NT2/D1 (cell line): Measurements from ENCODE around the gene FSHR.

Experiments
- DNase-seq: peaks from one replicate; pipeline ENCODE4 v3.0.0-alpha.2; 2011; ENCODE audit warnings: low read depth, low spot score
- H3K27me3 ChIP-seq: 2 replicates; pipeline ENCODE4 v1.6.0; 2011; ENCODE audit warnings: mild to moderate bottlenecking; ENCODE audit not compliant: insufficient read length, insufficient read depth
- H3K36me3 ChIP-seq: 2 replicates; pipeline ENCODE4 v1.6.1; 2011; ENCODE audit warnings: mild to moderate bottlenecking, low read length, mixed read lengths; ENCODE audit not compliant: insufficient read depth, insufficient read length
- H3K4me1 ChIP-seq: 2 replicates; pipeline ENCODE4 v1.5.1; 2011; ENCODE audit not compliant: insufficient read depth, insufficient read length
- H3K4me3 ChIP-seq: 2 replicates; pipeline ENCODE4 v1.5.1; 2011; ENCODE audit warnings: low read depth; ENCODE audit not compliant: insufficient read length
- H3K9ac ChIP-seq: 2 replicates; pipeline ENCODE4 v1.6.0; 2011; ENCODE audit warnings: low read depth; ENCODE audit not compliant: insufficient read length
- H3K9me3 ChIP-seq: 2 replicates; pipeline ENCODE4 v1.5.1; 2011; ENCODE audit warnings: mild to moderate bottlenecking, low read length; ENCODE audit not compliant: insufficient read depth
- SUZ12 ChIP-seq: IDR thresholded peaks from 2 replicates; pipeline ENCODE4 v1.6.1; 2011; ENCODE audit not compliant: insufficient read length, insufficient read depth; ENCODE audit errors: extremely low read depth
- YY1 ChIP-seq: IDR thresholded peaks from 2 replicates; pipeline ENCODE4 v1.6.1; 2011; ENCODE audit not compliant: insufficient read length, insufficient read depth
- ZNF274 ChIP-seq: IDR thresholded peaks from 2 replicates; pipeline ENCODE4 v1.6.1; 2011; ENCODE audit warnings: mild to moderate bottlenecking, low read depth, low read length

FSHR gene

DNA sequence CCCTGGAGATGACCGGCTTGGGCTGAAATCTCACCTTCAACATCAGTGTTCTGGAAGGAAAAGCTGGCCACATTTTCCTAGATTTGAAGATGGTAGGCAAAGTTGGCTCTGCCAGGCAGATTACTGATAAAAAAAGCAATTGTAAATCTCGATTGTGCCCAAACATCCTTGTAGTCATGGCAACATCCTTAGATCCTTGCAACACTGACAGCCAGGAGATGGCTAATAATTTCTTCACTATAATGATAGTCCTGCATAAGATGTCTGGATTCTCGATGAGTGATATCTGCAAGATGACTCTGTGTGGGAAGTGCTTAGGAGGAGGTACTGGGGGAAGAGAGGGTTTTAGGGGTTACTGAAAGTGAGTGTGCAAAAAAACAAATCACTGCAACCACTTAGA, 149.1 kb downstream of the FSHR start:
- H3K9ac ChIP-seq = no peak overlapping the region
- no peaks in the 10 kb centered on the region for H3K27me3 ChIP-seq
- H3K9me3 ChIP-seq = no peaks in the 10 kb centered on the region
- no peak overlapping the region for H3K4me3 ChIP-seq
- TF ChIP-seq YY1 (no peak), SUZ12 (no peak), ZNF274 (no peak)
- DNase-seq = no peak
- no peaks in the 10 kb centered on the region for H3K4me1 ChIP-seq
- no peaks in the 10 kb centered on the region for H3K36me3 ChIP-seq

DNA sequence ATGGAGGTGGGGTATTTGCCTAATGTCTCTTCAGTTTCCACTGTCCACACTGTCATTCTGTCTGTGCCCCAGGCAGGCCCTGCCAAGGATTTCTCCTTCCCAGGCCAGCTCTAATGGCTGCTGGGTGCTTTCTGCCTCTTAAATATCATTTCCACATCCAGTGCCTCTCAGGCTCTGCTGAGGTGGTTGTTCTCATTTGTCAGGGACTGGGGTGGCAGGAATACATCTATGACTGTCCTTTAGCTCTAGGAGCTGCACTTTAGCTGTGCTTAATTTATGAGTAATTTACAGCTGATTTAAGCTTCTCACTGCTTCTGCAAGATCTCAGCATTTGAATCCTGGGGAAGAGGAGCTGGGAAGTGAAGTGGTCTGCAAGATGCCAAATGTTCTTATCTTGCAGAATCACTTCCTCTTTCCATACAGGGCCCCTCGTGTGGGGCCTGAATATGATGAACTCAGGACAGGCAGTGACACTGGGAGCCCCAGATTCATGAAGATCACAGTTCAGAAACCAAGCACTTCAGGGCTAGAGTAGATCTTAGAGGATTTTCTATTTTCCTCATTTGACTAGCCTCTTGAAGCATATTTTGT, 150.2 kb downstream of the FSHR start:
- H3K4me3 ChIP-seq = no peak overlapping the region
- H3K9ac ChIP-seq = no peak overlapping the region
- no peak for TF ChIP-seq SUZ12
- TF ChIP-seq YY1 = no peak
- no peak for TF ChIP-seq ZNF274
- H3K9me3 ChIP-seq = no peaks in the 10 kb centered on the region
- no peaks in the 10 kb centered on the region for H3K4me1 ChIP-seq
- H3K36me3 ChIP-seq = no peaks in the 10 kb centered on the region
- no peaks in the 10 kb centered on the region for H3K27me3 ChIP-seq
- no peak for DNase-seq

DNA sequence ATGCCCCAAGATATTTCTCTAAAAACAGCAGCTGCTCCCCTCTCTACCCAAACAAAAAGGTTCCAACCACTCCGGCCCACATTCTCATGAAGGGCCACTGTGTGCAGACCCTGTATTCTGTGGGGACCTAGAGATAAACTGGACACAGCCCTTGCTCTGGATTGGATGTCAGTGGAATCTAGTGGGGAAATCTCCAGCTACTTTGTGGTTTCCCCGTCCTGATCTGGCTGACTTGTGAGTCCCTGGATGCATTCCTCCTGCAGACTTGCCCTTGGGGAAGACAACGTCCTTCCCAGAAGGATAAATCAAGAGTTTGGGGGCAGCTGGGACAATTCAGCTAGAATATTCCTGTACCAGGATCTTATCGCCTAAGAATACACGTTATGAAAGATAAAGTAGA, 151.1 kb downstream of the FSHR start:
- TF ChIP-seq SUZ12 (no peak), YY1 (no peak), ZNF274 (no peak)
- Histone ChIP-seq H3K9me3 (no peaks in the 10 kb centered on the region), H3K9ac (no peak overlapping the region), H3K4me3 (no peak overlapping the region), H3K4me1 (no peaks in the 10 kb centered on the region), H3K36me3 (no peaks in the 10 kb centered on the region), H3K27me3 (no peaks in the 10 kb centered on the region)
- DNase-seq = no peak

DNA sequence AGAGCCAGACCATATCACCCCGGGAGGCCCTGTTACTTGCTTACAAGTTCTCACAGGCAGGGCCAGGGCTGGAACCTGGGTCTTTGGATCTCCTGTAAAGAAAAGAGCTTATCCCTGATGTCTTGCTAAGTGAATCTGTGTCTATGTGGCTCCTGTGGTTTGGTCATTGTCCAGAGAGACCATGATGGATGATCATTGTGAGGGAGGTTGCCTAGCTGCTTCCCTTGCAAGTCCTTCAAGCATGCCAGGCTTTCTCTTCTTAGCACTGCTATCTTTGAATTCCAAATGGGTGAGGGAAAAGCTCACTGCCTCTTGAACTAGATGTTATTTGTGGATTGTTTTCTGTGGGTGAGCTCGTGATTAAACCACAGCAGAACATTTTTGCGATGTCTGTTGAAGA, 151.6 kb downstream of the FSHR start:
- Histone ChIP-seq H3K9ac (no peak overlapping the region), H3K9me3 (no peaks in the 10 kb centered on the region), H3K4me1 (no peaks in the 10 kb centered on the region), H3K4me3 (no peak overlapping the region), H3K27me3 (no peaks in the 10 kb centered on the region), H3K36me3 (no peaks in the 10 kb centered on the region)
- DNase-seq = no peak
- no peak for TF ChIP-seq SUZ12
- TF ChIP-seq YY1 = no peak
- no peak for TF ChIP-seq ZNF274

DNA sequence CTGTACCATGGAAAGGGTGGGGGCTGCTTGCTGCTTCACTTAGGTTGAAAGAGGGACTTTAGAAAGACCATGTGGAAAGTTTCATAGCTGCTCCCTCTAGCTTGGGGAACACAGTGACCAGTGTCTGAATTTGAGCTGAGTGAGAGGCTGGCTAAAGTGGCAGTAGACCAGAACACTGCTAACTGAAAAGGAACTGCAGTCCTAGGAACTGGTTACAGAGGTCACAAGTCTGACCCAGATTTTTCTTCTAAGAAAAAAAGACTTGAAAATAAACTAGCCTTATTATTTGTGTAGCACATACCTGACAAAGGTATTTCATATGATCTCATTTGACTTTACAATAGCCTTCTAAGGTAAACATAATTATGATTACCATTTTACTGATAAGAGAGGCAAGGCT, 153.6 kb downstream of the FSHR start:
- Histone ChIP-seq H3K9ac (no peak overlapping the region), H3K36me3 (no peaks in the 10 kb centered on the region), H3K4me3 (no peak overlapping the region), H3K9me3 (no peaks in the 10 kb centered on the region), H3K27me3 (no peaks in the 10 kb centered on the region), H3K4me1 (no peaks in the 10 kb centered on the region)
- DNase-seq = no peak
- TF ChIP-seq YY1 (no peak), SUZ12 (no peak), ZNF274 (no peak)

DNA sequence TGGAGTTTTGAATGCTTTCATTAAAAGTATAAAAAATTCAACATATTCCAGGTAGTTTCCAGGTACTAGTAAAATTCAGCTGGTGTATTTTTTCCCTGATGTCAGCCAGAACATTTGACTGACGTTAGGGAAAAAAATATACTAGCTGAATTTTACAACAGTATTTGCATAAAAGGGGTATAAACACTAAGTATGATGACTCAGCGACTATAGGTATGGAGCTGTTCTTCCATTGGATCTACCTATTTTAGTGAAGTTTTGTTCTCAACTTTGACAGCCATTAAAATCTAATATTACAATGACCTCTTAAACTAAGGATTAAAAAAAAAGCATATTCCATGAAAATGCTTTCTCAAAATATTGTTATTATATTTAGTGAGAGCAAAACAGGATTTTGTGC, 155.9 kb downstream of the FSHR start:
- Histone ChIP-seq H3K9me3 (no peaks in the 10 kb centered on the region), H3K4me1 (no peaks in the 10 kb centered on the region), H3K4me3 (no peak overlapping the region), H3K9ac (no peak overlapping the region), H3K36me3 (no peaks in the 10 kb centered on the region), H3K27me3 (no peaks in the 10 kb centered on the region)
- DNase-seq = no peak
- no peak for TF ChIP-seq ZNF274
- no peak for TF ChIP-seq SUZ12
- no peak for TF ChIP-seq YY1

DNA sequence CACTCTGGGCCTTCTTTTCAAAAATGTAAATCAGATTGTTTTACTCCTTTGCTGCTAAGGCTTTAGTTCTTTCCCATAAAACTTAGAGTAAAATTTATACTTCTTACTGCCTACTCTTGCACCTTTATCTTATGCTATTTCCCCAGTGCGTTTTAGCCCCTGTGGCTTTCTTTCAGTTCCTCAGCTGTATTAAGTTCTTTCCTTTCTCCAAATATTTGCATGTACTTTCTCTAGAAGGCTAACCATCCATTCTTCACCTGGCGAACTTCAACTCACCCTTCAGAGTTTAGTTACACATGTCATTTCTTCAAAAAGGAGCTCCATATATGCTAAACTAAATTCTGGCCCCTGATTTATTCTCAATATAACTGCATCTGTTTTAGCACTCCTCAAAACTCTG, 160.7 kb downstream of the FSHR start:
- no peak for TF ChIP-seq YY1
- no peak for TF ChIP-seq ZNF274
- no peak for TF ChIP-seq SUZ12
- no peaks in the 10 kb centered on the region for H3K4me1 ChIP-seq
- H3K27me3 ChIP-seq = no peaks in the 10 kb centered on the region
- no peaks in the 10 kb centered on the region for H3K36me3 ChIP-seq
- no peak overlapping the region for H3K9ac ChIP-seq
- no peaks in the 10 kb centered on the region for H3K9me3 ChIP-seq
- no peak overlapping the region for H3K4me3 ChIP-seq
- DNase-seq = no peak
